NCI-H1694 (cell line): ENCODE measurements around the gene PEX5L.

ENCODE experiments used
- DNase-seq: peaks from one replicate; lab custom pipeline; 2025; lab: John Stamatoyannopoulos, UW

Gene PEX5L

DNA sequence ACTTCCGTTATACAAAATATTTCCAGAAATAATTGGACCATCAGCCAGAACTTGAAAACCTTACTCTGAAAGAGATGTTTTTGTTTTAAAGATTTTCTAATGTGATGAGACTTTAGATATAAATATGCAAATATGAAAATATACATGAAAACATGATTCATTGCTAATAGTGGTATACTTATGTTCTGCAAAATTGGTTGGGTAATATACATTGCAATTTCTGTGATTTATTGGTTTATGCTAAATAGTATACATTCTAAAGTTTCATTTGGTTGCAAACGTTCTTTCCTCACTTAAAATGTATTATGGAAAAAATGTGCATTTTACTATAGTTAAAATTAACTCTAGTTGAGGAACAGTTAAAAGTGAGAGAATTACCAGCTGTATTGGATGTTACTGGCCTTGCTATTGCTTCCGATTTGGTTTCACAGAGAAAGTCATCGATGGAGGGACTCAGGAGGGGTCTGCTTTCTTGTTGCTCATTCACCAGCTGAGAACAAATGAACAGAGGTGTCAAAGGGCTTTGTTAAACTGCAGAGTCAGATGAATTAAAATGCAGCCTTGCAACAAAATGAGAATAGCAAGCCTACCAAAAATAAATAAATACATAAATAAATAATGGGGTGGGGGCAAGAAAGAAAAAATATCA lies 149.3 kb downstream of the PEX5L start:
- no peak for DNase-seq

DNA sequence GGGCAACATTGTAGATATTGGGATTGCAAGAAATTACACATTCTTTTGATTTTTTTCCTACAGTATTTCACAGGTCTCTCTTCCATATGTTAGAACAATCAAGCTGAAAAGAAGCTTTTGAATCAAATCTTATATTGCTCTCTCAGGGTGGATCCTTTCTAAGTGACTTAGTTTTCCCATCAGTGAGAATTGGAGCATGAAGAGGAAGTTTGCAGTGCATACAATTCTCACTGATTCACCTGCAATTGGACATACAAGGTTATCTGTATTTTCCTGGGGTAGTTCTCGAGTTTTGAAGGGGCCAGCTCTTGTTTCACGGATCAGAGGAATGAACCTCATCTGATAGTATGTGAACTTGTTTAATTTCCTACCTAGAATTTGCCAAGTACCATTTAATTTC lies 150.8 kb downstream of the PEX5L start:
- DNase-seq, result no peak

DNA sequence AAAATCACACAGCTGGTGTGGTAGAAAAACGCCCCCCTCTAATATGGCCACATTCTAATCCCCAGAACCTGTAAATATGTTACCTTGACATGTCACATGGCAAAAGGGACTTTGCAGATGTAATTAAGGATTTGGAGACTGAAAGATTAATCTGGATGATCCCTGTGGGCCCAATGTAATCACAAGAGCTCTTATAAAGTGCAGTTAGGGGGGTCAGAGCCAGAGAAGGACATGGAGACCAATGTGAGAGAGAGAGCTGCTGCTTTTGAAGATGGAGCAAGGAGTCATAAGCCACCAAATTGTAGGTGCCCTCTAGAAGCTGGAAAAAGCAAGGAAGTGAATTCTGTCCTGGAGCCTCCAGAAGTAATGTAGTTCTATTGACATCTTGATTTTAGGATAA lies 152.6 kb downstream of the PEX5L start:
- DNase-seq, result no peak

DNA sequence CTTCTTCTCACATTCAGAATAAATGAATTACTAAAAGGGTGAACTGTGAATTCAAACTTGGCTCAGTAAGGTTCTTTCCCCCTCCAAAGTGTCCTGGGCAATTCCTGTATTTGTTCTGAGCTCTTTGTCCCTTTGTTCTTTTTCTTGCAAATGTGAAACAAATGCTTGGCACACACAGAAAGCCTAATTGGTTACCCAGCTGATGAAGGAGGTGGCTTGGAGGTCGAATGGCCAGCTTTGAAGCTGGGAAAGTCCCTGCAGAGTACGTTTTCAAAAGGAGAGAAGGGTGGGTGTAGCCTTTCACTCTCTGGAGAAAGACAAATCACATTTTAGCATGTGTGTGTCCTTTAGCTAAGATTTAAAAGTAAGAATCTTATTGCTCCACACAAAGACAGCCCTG lies 154.4 kb downstream of the PEX5L start:
- no peak for DNase-seq

DNA sequence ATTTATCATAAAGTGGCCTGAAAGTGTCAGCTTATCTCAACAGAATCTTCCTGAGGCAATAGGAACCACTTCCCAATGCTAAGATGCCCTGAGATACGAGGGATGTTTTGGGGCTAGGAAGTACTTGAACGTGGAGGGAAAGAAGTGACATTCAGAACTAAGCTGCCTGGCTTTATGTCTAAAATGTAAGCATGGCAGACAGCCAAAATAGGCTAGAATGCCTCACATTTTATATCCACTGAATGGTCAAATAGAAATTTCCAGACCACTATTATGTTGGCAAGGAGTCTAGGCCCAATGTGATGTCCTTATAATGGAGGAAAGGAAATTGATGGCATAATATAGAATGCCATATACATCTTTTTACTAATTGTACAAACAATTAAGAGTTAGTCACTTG lies 154.9 kb downstream of the PEX5L start:
- no peak for DNase-seq

DNA sequence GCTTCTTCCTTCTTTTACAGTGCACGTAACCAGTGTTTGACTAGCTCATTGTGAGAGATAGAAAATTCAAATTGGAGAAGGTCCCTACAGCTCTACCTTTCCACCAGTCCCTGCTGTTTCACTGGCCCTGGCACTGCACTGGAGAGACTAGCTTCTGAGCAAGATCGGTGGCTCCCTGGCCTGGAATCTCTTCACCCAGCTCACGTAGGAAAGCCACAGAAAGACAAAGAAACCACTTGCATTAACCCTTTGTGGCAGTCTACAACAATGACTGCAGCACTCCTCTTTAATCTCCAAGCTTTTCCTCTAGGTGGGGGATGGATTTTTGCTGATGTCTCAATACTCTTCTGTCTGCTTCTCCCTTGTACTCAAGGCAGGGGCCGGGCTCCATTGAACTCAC lies 155.9 kb downstream of the PEX5L start:
- no peak for DNase-seq

DNA sequence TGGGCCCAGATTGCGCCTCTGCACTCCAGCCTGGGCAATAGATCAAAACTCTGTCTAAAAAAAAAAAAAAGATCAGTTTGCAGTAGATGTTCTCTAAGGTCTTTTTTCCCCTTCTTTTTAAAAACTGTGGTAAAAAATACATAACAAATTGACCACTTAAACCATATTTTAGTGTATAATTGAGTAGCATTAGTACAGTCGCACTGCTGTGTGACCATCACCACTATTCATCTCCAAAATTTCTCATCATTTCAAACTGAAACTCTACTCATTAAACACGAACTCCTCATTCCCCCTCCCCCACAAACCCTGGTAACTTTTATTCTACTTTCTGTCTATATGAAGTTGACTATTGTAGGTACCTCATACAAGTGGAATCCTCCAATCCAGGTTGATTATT lies 160.3 kb downstream of the PEX5L start:
- no peak for DNase-seq

DNA sequence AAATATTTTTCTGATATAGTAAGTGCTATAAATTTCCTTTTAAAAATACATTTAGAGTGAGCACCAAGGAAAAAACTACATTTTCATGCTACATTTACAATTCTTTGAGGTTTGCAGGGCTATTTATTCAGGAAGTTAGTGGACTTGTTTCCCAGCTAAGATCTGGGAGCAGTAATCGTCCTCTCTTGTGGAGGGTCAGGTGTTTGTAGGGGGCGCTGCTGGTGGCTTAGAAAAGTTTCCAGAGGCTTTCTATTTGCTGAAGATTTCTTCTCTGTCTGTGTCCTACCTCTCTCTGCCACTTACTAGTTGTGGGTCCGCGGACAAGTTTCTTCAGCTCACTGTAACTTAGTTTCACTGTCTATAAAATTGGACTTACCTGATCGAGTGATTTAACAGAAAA lies 163.9 kb downstream of the PEX5L start:
- no peak for DNase-seq

DNA sequence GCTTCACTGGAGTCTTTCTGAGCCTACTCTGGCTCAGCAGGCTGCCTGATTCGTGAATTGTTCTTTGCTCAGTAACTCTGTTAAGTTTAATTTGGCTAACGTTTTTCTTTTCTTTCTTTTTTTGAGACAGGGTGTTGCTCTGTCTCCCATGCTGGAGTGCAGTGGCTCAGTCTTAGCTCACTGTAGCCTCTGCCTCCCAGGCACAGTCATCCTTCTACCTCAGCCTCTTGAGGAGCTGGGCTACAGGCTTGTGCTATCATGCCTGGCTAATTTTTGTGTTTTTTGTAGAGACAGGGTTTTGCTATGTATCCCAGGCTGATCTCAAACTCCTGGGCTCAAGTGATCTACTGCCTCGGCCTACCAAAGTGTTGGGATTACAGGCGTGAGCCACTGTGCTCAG lies 165.0 kb downstream of the PEX5L start:
- no peak for DNase-seq

DNA sequence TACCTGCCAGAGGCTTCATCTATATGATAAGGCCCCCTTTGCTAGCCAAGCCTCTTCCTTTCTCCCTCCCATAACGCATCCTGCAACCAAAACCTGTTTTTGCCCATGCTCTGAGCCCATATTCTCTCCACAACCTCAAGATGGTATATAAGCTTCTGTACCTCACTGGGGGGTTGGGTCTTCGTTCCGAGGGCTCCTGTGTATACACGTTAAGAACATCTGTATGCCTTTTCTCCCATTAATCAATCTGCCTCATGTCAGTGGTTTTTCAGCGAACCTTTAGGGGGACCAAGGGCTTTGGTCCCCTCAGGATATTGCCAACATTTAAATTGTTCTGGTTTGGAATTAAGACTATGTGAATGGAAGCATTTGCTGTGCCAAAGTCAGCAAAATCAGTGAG lies 168.0 kb downstream of the PEX5L start:
- no peak for DNase-seq

DNA sequence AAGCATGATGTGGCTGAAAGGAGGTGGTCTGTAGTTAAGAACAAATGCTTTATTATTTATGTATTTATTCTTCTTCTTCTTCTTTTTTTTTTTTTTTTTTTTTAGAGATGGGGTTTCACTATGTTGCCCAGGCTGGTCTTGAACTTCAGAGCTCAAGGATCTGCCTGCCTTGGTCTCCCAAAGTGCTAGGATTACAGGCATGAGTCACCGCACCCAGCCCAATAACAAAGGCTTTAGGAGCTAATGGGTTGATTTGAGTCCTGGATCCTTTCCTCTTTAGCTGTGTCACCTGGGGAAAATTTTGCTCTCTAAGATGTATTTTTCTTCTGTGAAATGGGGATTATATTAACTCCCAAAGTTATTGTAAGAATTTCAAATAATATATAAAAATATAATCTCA lies 168.8 kb downstream of the PEX5L start:
- DNase-seq, result no peak

DNA sequence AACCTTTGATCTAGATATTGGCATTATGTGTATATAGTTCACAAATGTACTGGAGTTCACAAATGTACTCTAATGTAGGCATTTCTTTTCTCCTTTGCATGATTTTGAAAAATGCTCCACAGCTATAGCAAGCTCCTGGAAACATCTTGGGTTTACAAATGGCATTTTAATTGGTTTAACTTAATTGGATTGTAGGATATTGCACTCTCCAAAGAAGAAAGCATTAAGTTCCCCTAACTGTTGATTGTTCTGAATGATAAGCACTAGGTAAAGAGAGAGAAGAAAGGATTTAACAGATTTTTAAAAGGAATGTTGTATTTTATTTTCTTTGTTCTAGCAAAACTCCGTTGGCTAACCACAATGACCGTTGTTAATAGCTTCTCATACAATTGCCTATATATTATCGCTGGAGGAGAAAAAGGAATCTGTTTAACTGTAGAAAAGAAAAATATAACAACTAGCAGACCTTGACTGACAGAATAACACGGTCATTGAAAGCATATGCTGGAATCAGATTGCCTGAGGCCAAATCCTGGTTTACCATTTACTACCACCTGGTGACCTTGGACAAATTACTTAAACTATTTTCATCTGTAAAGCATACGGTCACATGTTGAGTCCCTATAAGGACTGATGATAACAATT lies 170.8 kb downstream of the PEX5L start:
- DNase-seq, result no peak

DNA sequence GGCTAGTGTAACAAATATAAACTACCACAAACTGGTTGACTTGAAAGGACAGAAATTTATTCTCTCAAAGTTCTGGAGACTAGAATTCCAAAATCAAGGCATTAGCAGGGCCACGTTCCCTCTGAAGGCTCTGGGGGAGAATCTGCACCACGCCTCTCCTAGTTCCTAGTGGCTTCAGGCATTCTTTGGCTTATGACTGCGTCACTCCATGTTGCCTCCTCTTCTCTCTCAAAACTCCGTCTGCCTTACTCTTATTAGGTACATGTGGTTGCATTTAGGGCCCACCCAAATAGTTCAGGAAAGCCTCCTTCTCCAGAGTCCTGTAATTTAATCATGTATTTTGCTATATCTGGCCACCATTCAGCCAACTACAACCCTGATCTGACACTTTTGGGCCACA lies 174.8 kb downstream of the PEX5L start:
- DNase-seq, result no peak

DNA sequence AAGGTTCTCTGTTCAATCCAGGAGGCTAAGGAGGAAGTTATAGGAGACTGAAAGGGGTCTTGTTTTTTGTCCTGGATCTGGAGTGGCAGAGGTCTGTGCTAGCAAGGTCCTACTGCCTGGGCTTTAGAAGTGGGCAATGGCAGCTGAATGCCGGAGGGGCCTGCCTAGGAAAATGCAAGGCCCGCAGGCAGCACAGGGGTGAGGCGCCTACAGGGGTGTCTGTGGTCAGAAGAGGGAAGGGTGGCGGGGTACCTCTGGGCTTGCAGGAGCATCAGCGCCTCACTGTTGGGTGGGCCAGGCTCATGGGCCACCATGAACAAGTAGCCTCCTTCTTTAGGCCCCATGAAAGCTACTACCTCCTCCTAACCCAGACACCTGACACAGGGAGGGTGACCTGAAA lies 175.4 kb downstream of the PEX5L start:
- DNase-seq, result no peak

DNA sequence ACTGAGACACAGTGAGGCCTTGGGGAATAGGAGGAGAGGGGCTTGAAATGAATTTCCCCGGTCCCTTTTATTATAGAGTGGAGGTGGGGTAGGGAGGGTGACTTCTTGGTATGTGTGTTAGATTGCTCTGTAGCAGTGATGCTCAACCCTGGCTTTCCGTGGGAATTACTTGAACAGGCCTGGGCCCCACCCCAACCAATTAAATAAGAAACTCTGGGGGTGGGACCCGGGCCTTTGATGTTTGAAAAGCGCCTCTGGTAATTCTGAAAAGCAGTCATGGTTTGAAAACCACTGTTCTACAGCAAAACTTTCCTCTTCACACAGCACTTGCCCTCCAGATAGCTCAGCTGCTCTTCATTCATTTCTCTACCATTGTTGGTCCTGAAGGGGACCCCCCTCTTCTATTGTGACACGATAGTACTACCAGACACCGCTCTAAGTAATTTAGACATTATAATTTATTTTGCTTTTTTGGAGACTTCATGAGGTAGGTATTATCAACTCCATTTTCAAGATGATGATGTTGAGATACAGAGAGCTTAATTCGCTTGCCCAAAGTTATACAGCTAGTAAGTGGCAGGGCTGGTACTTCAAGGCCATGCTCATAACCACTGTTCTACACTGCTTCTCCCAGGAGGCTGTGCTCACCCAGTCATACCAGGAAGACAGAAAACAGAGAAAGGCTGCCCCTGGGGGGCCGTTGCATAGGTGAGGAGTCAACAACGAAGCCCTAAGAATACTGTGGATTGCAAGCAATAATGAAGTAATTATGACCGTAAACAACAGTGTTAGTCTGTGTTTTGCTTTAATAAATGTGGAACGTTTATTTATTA lies 176.2 kb downstream of the PEX5L start:
- DNase-seq, result no peak

DNA sequence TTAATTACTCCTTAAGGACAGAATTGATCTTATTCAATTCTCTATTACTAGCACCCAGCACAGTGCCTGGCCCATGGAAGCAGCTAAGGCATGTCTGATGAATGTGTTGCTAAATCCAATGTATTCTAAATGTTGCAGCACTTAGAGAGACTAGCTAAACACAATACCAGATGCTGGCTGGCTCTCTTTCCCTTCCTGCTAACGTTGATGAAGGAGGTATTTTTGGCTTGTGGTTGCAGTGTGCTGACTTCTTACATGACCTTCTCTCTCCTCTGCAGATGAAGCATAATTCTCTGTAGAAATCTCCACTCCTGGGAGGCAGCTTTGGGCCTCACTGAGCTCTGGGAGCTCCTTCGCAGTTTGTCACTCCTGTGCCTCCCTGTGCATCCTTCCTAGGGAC lies 183.6 kb downstream of the PEX5L start:
- no peak for DNase-seq

DNA sequence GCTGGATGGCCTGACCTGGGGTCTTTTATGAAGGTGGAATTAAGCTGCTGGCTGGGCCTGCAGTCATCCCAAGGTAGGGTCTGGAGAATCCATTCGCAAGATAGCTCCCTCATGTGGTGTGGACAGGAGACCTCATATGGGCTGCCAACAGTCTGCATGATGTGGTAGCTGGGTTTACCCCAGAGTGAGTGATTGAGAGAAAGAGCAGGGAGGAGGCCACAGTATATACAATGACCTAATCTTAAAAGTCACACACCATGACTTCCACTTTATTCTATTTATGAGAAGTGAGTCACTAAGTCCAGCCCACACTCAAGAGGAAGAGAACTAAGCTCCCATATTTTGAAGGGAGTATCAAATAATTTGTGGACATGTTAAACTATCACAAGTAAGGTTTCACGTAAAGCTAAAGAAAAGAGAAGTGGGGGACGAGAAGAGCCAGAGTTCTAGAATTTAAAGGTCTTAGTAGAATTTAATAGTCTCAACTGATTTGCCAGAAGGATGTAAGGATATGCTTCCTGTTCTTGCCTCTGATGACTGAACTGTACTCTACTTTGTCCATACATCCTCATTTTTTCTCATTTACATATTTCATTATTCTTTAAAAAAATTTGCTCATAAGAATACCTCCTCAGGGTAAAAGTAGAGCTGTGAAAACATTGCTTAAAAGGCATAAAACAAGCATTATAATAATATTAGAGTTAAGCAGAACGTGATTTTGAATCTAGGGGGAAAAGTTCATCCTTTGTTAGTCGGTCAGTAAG lies 184.4 kb downstream of the PEX5L start:
- no peak for DNase-seq

DNA sequence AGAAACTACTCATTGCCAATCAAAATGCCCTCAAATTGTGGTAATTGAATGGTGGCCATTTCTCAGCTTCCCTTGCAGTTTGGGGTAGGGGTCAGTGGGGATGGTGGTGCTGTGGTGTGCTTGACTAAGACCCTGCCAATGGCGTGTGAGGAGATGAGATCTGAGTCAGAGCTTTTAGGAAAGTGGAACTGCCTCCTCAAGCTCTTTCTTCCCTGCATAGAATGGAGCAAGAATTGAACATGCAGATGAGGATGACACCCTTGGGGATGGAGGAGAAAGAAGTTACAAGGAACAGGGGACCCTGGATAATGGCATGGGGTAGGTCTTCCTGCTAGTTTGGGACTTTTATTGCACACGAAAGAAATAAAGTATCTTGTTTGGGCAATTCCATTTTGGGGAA lies 188.0 kb downstream of the PEX5L start:
- no peak for DNase-seq

DNA sequence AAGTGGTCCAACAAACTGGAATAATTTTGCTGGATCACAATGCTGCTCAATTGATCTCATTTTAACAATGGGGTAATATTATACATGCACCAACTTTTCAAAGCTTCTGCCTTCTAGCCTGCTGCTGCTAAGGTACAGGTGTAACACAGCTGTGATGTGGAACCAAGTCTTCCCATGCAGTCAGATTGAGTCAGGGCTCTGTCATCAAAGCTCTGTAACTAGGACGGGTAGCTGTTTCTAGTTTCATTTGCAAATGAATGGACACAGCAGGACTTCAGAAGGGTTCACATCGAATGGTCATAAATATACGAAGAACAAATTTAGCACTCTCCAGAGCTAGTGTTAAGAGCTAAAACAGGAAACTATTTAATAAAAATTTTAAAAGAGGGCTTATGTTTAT lies 194.7 kb downstream of the PEX5L start:
- DNase-seq, result no peak

DNA sequence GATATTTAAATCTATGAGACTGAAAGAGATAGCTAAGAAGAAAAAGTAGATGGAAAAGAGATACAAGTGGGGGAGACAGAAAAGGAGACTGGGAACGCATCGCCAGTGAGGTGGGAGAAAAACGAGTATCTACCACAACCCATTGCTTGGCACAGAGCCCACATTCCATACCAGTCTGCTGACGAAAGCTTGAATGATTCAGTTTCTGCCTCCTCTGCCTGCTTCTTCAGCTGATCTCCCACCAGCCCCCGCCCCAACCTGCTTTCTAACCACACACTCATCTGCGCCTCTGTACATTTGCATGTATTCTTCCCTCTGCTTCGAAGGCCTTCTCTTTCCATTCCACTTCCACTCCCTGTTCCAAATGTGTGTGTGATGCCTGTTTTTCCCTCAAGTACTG lies 195.8 kb downstream of the PEX5L start:
- DNase-seq, result no peak

DNA sequence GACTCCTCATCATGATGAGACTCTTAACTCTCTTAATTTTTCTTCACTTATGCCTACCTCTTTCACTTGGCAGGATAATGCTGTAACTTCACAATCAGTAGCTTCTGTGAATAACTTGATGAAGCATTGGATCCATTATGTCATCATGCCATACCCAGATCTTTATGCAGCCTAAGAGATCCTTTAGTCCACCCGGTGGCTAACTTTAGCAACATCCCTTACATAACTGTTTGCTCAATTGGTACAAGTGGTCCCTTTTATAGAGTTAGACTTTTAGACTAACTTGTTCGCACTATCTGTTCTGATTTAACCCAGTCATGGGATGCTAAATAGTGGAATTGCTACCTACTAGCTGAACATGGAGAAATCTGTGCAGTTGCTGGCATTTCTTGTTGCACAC lies 199.4 kb downstream of the PEX5L start:
- DNase-seq, result no peak

DNA sequence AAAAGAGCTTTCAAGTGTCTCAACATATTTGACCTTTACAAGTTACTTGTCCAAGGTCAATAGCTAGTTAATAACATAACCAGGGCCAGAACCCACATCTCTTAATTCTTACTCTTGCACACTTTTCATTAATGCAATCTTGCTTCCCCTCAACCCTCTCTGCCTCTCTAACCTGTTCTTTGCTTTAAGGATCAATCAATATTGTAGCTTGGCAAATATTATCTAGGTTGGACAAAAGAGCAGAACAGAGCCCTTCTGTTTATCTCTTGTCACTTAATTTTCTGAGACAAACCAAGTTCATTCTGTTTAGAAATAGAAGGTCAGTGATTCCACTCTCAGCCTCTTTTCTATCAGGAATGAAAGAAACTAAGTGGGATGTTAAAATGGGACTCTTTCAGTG lies 203.4 kb downstream of the PEX5L start:
- DNase-seq, result no peak
